NCI-H2196 (cell line): ENCODE data around the gene RP2.

ENCODE experiments used
- DNase-seq: peaks from one replicate; lab custom pipeline; 2025; ENCODE audit not compliant: unreplicated experiment; lab: John Stamatoyannopoulos, UW

RP2 gene

GRCh38 chrX:46836701-46837557 is at the start of gene RP2:
RP2 (plus strand) TSS chrX:46837043; CDS start chrX:46837101, 58 bp downstream.
- DNase-seq = peak; percentile 85

- DNase-seq = no peak
These were observed 47.9 kb upstream of the RP2 start for GRCh38 chrX:46788902-46789301.

- DNase-seq = peak; percentile 10
These were observed 44.7 kb upstream of the RP2 start for GRCh38 chrX:46791927-46792809.

- DNase-seq = no peak
These were observed 44.0 kb upstream of the RP2 start for GRCh38 chrX:46792810-46793188.

- no peak for DNase-seq
These were observed 43.3 kb upstream of the RP2 start for GRCh38 chrX:46793386-46794143.

- DNase-seq = peak; percentile 48
These were observed 40.2 kb upstream of the RP2 start for GRCh38 chrX:46796574-46797191.

- no peak for DNase-seq
These were observed 33.7 kb upstream of the RP2 start for GRCh38 chrX:46803140-46803539.

- no peak for DNase-seq
These were observed 31.6 kb upstream of the RP2 start for GRCh38 chrX:46805270-46805669.

- no peak for DNase-seq
These were observed 25.7 kb upstream of the RP2 start for GRCh38 chrX:46811121-46811520.

GRCh38 chrX:46812445-46812844 is 24.4 kb upstream of the RP2 start:
- no peak for DNase-seq

GRCh38 chrX:46814966-46815365 is 21.9 kb upstream of the RP2 start:
- DNase-seq = no peak

GRCh38 chrX:46819136-46819535 is 17.7 kb upstream of the RP2 start:
- no peak for DNase-seq

GRCh38 chrX:46820391-46821100 is 16.3 kb upstream of the RP2 start:
- DNase-seq = no peak

- DNase-seq = no peak
These were observed 13.4 kb upstream of the RP2 start for GRCh38 chrX:46823481-46823880.

GRCh38 chrX:46831765-46832327 is 5.0 kb upstream of the RP2 start:
- DNase-seq = no peak

GRCh38 chrX:46837558-46838485 is 979 bp downstream of the RP2 start:
- DNase-seq = no peak

- no peak for DNase-seq
These were observed 1.6 kb downstream of the RP2 start for GRCh38 chrX:46838486-46838870.

- DNase-seq = no peak
These were observed 2.2 kb downstream of the RP2 start for GRCh38 chrX:46838974-46839480.

- no peak for DNase-seq
These were observed 4.1 kb downstream of the RP2 start for GRCh38 chrX:46840946-46841345.
